Tibial nerve (tissue), 4 donors: ENCODE data around the gene RNF141. TPM values are rescaled to one million over a fixed set of nuclear protein-coding genes. Genes with fewer than 3 reads are reported as not detected.

ENCODE experiments used
- DNase-seq, 2 donors: peaks; one replicate each; pipeline ENCODE4 v3.0.0-alpha.2; 2019; ENCODE audit warnings: low spot score in 2 of 2
- H3K27ac ChIP-seq, 4 donors: fragments of 200-600 bp; sonication (generic) in 3 of 4; one replicate each; pipeline ENCODE4 v1.5.1; 2017 to 2019; ENCODE audit warnings: mild to moderate bottlenecking in 1 of 4
- H3K27me3 ChIP-seq, 2 donors: fragments of 200-600 bp; sonication (generic) in 1 of 2; one replicate each; pipeline versions ENCODE4 v1.5.1 to v1.6.0; 2017 to 2019
- H3K36me3 ChIP-seq, 3 donors: fragments of 200-600 bp; sonication (generic); one replicate each; pipeline ENCODE4 v1.5.1; 2018 to 2019
- H3K4me1 ChIP-seq, 4 donors: fragments of 200-600 bp; sonication (generic) in 3 of 4; one replicate each; pipeline ENCODE4 v1.5.1; 2017 to 2019
- H3K4me3 ChIP-seq, 4 donors: fragments of 200-600 bp; sonication (generic) in 3 of 4; one replicate each; pipeline ENCODE4 v1.5.1; 2017 to 2019; ENCODE audit warnings: mild to moderate bottlenecking in 1 of 4, moderate library complexity in 1 of 4
- H3K9me3 ChIP-seq, 4 donors: fragments of 200-600 bp; sonication (generic) in 3 of 4; one replicate each; pipeline ENCODE4 v1.5.1; 2017 to 2019
- CTCF ChIP-seq, 5 experiments: fragments of 200-600 bp in 3 of 5; fragments of 450-650 bp in 2 of 5; sonication (generic) in 3 of 5; IDR thresholded peaks; one replicate each; pipeline ENCODE4 v1.5.1; 2016 to 2019; ENCODE audit warnings: antibody characterized with exemption in 5 of 5, mild to moderate bottlenecking in 3 of 5, moderate library complexity in 2 of 5
- EP300 ChIP-seq, 2 donors: sonication (generic); formaldehyde crosslinking; IDR thresholded peaks; one replicate each; pipeline ENCODE4 v1.6.1; 2017; ENCODE audit warnings: antibody characterized with exemption in 2 of 2, mild to moderate bottlenecking in 1 of 2
- POLR2A ChIP-seq, 2 donors: fragments of 450-650 bp; IDR thresholded peaks; one replicate each; pipeline ENCODE4 v1.6.1; 2017; ENCODE audit warnings: antibody characterized with exemption in 2 of 2, mild to moderate bottlenecking in 2 of 2, moderate library complexity in 2 of 2
- WGBS, 2 donors: methylation state at CpG; one replicate each; pipeline ENCODE4 v1.1.5; 2018; 5-methylcytosine and 5-hydroxymethylcytosine counted together
- total RNA-seq, 4 donors: library from RNA; depleted of rRNA; stranded (reverse); fragments of >200 nt; gene quantifications; one replicate each; pipeline ENCODE4 v1.1.0, GENCODE V29; 2016

RNF141 gene
- total RNA-seq, 4 donors from 2014 or later: 27.6 to 49.2 (median 40.5) TPM

- Histone ChIP-seq H3K27me3 (no peaks in the 10 kb centered on the region), H3K9me3 (peaks cover 0 to 10% (median 0%) of the 10 kb centered on the region in 4 donors), H3K4me1 (no peaks in the 10 kb centered on the region), H3K4me3 (no peak overlapping the region), H3K36me3 (no peaks in the 10 kb centered on the region), H3K27ac (no peak overlapping the region)
- DNase-seq: no peak
- TF ChIP-seq EP300 (IDR thresholded peaks at IDR 0.05) (no peak), POLR2A (IDR thresholded peaks at IDR 0.05) (no peak), CTCF (IDR thresholded peaks at IDR 0.05) (no peak)
- 76 to 88% methylated on average over 4 of the region's 4 CpGs for WGBS, 2 donors
Observed at GRCh38 chr11:10551290-10551592, 10.3 kb upstream of the RNF141 start.

- Histone ChIP-seq H3K27me3 (no peaks in the 10 kb centered on the region), H3K36me3 (no peaks in the 10 kb centered on the region), H3K9me3 (peaks cover 0 to 10% (median 0%) of the 10 kb centered on the region in 4 donors), H3K4me1 (no peaks in the 10 kb centered on the region), H3K27ac (no peak overlapping the region), H3K4me3 (no peak overlapping the region)
- WGBS, 2 donors: 90 to 91% methylated on average over 3 of the region's 3 CpGs
- no peak for DNase-seq
- TF ChIP-seq CTCF (IDR thresholded peaks at IDR 0.05) (no peak), EP300 (IDR thresholded peaks at IDR 0.05) (no peak), POLR2A (IDR thresholded peaks at IDR 0.05) (no peak)
Observed at GRCh38 chr11:10550503-10551289, 9.7 kb upstream of the RNF141 start.

GRCh38 chr11:10544491-10545465 is 3.8 kb upstream of the RNF141 start:
- peaks cover 0 to 13% (median 5%) of the 10 kb centered on the region in 4 donors for H3K4me1 ChIP-seq
- H3K36me3 ChIP-seq: no peaks in the 10 kb centered on the region
- WGBS, 2 donors: 75 to 85% methylated on average over 6 to 7 of the region's 7 CpGs
- DNase-seq: no peak
- H3K27me3 ChIP-seq: no peaks in the 10 kb centered on the region
- H3K9me3 ChIP-seq: no peaks in the 10 kb centered on the region
- no peak for TF ChIP-seq POLR2A (IDR thresholded peaks at IDR 0.05)
- TF ChIP-seq EP300 (IDR thresholded peaks at IDR 0.05): no peak
- no peak for TF ChIP-seq CTCF (IDR thresholded peaks at IDR 0.05)
- no peak overlapping the region for H3K27ac ChIP-seq
- H3K4me3 ChIP-seq: no peak overlapping the region

GRCh38 chr11:10543782-10544181 is 2.8 kb upstream of the RNF141 start:
- TF ChIP-seq POLR2A (IDR thresholded peaks at IDR 0.05) (no peak), EP300 (IDR thresholded peaks at IDR 0.05) (no peak), CTCF (IDR thresholded peaks at IDR 0.05) (no peak)
- Histone ChIP-seq H3K4me3 (no peak overlapping the region), H3K9me3 (no peaks in the 10 kb centered on the region), H3K27ac (no peak overlapping the region), H3K36me3 (no peaks in the 10 kb centered on the region), H3K4me1 (peaks cover 0 to 23% (median 7%) of the 10 kb centered on the region in 4 donors), H3K27me3 (no peaks in the 10 kb centered on the region)
- no peak for DNase-seq
- WGBS, 2 donors: 98% methylated on average over 11 to 14 of the region's 14 CpGs

GRCh38 chr11:10542776-10543175 is 1.8 kb upstream of the RNF141 start:
- peaks cover 0 to 29% (median 7%) of the 10 kb centered on the region in 4 donors for H3K4me1 ChIP-seq
- TF ChIP-seq POLR2A (IDR thresholded peaks at IDR 0.05): no peak
- H3K27me3 ChIP-seq: no peaks in the 10 kb centered on the region
- H3K4me3 ChIP-seq: no peak overlapping the region
- H3K9me3 ChIP-seq: no peaks in the 10 kb centered on the region
- 94% methylated on average over 3 of the region's 3 CpGs for WGBS, 2 donors
- H3K27ac ChIP-seq: no peak overlapping the region
- no peak for DNase-seq
- H3K36me3 ChIP-seq: no peaks in the 10 kb centered on the region
